Adrenal gland (tissue), 5 donors: Measurements from ENCODE around the gene PIN4.

Experiments
- POLR2A ChIP-seq, 2 donors: fragments of 450-650 bp; IDR thresholded peaks; one replicate each; pipeline ENCODE4 v1.6.1; 2017; ENCODE audit warnings: antibody characterized with exemption in 2 of 2, mild to moderate bottlenecking in 2 of 2, moderate library complexity in 1 of 2
- TF ChIP-seq, protein P1 (sequence below), 6 experiments: fragments of 450-650 bp in 4 of 6; fragments of 200-600 bp in 2 of 6; sonication (generic) in 1 of 6; IDR thresholded peaks; 1 replicate in 5 of 6; 2 replicates in 1 of 6; pipeline versions ENCODE4 v1.5.1 to v1.8.0; 2016 to 2021; ENCODE audit warnings: antibody characterized with exemption in 6 of 6, mild to moderate bottlenecking in 2 of 6, moderate library complexity in 1 of 6
- donor health status: DM: no; HTN: no; CAD: no.

DNA sequence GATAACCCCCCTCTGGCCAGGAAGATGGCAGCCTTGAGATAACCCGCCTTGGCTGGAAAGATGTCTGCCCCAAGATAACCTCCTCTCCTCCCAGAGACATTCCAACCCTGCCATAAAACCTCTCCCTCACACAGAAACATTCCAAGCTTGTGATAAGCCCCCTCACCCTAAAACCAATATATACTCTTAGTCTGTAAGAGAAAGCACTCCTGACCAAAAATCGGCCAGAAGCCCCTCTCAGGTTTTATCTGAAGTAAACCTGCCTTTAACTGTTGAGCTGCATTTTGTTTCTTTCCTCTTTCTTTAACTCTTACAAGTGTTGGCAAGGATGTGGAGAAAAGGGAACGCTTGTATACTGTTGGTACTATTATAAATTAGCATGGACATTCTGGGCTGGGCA is 48.7 kb downstream of the PIN4 start:
- TF ChIP-seq, protein P1, sequence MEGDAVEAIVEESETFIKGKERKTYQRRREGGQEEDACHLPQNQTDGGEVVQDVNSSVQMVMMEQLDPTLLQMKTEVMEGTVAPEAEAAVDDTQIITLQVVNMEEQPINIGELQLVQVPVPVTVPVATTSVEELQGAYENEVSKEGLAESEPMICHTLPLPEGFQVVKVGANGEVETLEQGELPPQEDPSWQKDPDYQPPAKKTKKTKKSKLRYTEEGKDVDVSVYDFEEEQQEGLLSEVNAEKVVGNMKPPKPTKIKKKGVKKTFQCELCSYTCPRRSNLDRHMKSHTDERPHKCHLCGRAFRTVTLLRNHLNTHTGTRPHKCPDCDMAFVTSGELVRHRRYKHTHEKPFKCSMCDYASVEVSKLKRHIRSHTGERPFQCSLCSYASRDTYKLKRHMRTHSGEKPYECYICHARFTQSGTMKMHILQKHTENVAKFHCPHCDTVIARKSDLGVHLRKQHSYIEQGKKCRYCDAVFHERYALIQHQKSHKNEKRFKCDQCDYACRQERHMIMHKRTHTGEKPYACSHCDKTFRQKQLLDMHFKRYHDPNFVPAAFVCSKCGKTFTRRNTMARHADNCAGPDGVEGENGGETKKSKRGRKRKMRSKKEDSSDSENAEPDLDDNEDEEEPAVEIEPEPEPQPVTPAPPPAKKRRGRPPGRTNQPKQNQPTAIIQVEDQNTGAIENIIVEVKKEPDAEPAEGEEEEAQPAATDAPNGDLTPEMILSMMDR (IDR thresholded peaks at IDR 0.05), result no peak
- TF ChIP-seq POLR2A (IDR thresholded peaks at IDR 0.05), result no peak
